Calu3 (cell line): Measurements from ENCODE around the gene CNGA1. TPM values are rescaled to one million over a fixed set of nuclear protein-coding genes. Genes with fewer than 3 reads are reported as not detected.

Source experiments
- BruUV-seq: library from RNA; stranded (reverse); fragments of 400-500 nt; replicated peaks from 2 replicates; lab custom pipeline; 2021; lab: Mats Ljungman, UMichigan
- CTCF ChIA-PET: fragments of 300-600 bp; sonication (Branson Sonifier 250); formaldehyde crosslinking; loops from one replicate; lab custom pipeline; 2022; ENCODE audit warnings: antibody characterized with exemption; lab: Charles Lee
- DNase-seq: peaks from one replicate; pipeline ENCODE4 v3.0.0; 2022
- H3K27ac Mint-ChIP-seq: one replicate; pipeline ENCODE4 v1.8.0; 2022; ENCODE audit warnings: mixed read lengths; ENCODE audit not compliant: unreplicated experiment
- H3K27me3 Mint-ChIP-seq: one replicate; pipeline ENCODE4 v1.8.0; 2022; ENCODE audit warnings: mixed read lengths; ENCODE audit not compliant: unreplicated experiment
- H3K36me3 Mint-ChIP-seq: one replicate; pipeline ENCODE4 v1.8.0; 2022; ENCODE audit warnings: mild to moderate bottlenecking, moderate library complexity, mixed read lengths; ENCODE audit not compliant: insufficient read depth, unreplicated experiment
- H3K4me1 Mint-ChIP-seq: one replicate; pipeline ENCODE4 v1.8.0; 2022; ENCODE audit warnings: mild to moderate bottlenecking, low read depth, mixed read lengths; ENCODE audit not compliant: unreplicated experiment
- H3K4me3 Mint-ChIP-seq: one replicate; pipeline ENCODE4 v1.8.0; 2022; ENCODE audit warnings: mild to moderate bottlenecking, low read depth, moderate library complexity, mixed read lengths; ENCODE audit not compliant: unreplicated experiment
- H3K9me3 Mint-ChIP-seq: one replicate; pipeline ENCODE4 v1.8.0; 2022; ENCODE audit warnings: low read depth, mixed read lengths; ENCODE audit not compliant: unreplicated experiment
- intact Hi-C: fragments of 100-400 bp; cut with micrococcal nuclease; formaldehyde crosslinking; loops from one replicate; pipeline ENCODE4 v1.10.0; 2022; ENCODE audit not compliant: unreplicated experiment
- total RNA-seq: library from RNA; stranded (reverse); gene quantifications from 2 replicates; pipeline ENCODE4 v1.2.3, GENCODE V29; 2022
- TF ChIP-seq, protein P1 (sequence below): fragments of 200-600 bp; IDR thresholded peaks from one replicate; pipeline ENCODE4 v1.8.0; 2022; ENCODE audit warnings: antibody characterized with exemption; ENCODE audit not compliant: unreplicated experiment

The CNGA1 gene
- total RNA-seq, 1 experiment from 2014 or later, result 2.4 TPM

DNA sequence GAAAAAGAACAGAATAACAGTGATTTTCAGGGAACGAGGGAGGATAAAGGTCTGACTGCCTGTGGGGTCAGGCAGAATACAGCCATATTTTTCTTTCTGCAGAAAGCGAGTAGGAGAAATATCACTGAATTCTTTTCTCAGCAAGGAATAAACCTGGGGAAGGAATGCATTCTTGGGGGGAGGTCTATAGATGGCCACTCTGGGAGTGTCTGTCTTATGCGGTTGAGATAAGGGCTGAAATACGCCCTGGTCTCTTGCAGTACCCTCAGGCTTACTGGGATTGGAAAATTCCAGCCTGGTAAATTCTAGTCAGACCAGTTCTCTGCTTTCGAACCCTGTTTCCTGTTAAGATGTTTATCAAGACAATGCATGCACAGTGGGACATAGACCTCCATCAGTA, 26.3 kb downstream of the CNGA1 start:
- no peak overlapping the region for H3K27ac Mint-ChIP-seq
- H3K4me3 Mint-ChIP-seq, result no peak overlapping the region
- TF ChIP-seq, protein P1, sequence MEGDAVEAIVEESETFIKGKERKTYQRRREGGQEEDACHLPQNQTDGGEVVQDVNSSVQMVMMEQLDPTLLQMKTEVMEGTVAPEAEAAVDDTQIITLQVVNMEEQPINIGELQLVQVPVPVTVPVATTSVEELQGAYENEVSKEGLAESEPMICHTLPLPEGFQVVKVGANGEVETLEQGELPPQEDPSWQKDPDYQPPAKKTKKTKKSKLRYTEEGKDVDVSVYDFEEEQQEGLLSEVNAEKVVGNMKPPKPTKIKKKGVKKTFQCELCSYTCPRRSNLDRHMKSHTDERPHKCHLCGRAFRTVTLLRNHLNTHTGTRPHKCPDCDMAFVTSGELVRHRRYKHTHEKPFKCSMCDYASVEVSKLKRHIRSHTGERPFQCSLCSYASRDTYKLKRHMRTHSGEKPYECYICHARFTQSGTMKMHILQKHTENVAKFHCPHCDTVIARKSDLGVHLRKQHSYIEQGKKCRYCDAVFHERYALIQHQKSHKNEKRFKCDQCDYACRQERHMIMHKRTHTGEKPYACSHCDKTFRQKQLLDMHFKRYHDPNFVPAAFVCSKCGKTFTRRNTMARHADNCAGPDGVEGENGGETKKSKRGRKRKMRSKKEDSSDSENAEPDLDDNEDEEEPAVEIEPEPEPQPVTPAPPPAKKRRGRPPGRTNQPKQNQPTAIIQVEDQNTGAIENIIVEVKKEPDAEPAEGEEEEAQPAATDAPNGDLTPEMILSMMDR, result no peak
- DNase-seq, result no peak
- no peaks in the 10 kb centered on the region for H3K27me3 Mint-ChIP-seq
- BruUV-seq, result no TSS peak
- peaks cover 11% of the 10 kb centered on the region for H3K9me3 Mint-ChIP-seq
- H3K36me3 Mint-ChIP-seq, result no peaks in the 10 kb centered on the region
- intact Hi-C loops, result no loop called here
- CTCF ChIA-PET, result no interaction called here
- H3K4me1 Mint-ChIP-seq, result no peaks in the 10 kb centered on the region

DNA sequence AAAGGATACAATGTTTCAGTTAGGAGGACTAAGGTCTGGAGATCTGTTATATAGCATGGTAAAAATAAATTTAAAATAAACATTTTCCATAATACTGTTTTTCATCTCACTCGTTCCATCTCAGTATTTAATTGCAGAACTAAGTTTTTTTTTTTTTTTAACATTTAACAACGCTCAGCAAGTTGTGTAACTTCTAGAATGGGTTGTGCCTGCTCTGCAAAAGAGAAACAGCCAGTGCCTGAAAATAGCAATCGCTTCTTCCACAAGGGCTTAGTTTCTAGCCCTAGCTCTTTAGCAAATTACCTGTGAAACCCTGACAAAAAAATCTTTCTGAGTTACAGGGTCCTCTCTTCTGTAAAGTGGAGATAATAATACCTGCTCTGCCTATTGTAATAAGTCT, 41.9 kb downstream of the CNGA1 start:
- H3K27ac Mint-ChIP-seq, result no peak overlapping the region
- H3K27me3 Mint-ChIP-seq, result no peaks in the 10 kb centered on the region
- TF ChIP-seq, protein P1, result no peak
- BruUV-seq, result no TSS peak
- intact Hi-C loops, result no loop called here
- no peak for DNase-seq
- CTCF ChIA-PET, result no interaction called here
- H3K36me3 Mint-ChIP-seq, result no peaks in the 10 kb centered on the region
- no peak overlapping the region for H3K4me3 Mint-ChIP-seq
- no peaks in the 10 kb centered on the region for H3K4me1 Mint-ChIP-seq
- H3K9me3 Mint-ChIP-seq, result no peaks in the 10 kb centered on the region

DNA sequence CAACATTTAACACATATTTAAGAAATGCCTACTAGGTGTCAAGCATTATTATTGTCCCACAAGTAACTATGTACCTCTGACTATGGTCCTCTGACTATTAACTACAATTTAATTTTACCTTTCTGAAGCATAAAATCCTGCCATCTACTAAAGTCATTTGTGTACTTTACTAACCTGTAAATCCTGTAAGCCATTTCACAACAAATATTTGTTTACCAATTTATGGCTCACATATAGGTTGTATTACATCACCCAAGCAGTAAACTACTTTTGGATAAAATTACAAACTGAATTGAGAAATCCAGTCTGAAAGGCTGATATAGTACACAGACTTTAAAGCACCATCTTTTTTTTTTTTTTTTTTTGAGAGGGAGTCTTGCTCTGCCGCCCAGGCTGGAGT, 43.8 kb downstream of the CNGA1 start:
- Mint-ChIP-seq H3K27me3 (no peaks in the 10 kb centered on the region), H3K9me3 (no peaks in the 10 kb centered on the region), H3K4me3 (no peak overlapping the region), H3K4me1 (no peaks in the 10 kb centered on the region), H3K27ac (no peak overlapping the region), H3K36me3 (no peaks in the 10 kb centered on the region)
- intact Hi-C loops, result no loop called here
- TF ChIP-seq, protein P1, result no peak
- no peak for DNase-seq
- no TSS peak for BruUV-seq
- CTCF ChIA-PET, result no interaction called here

DNA sequence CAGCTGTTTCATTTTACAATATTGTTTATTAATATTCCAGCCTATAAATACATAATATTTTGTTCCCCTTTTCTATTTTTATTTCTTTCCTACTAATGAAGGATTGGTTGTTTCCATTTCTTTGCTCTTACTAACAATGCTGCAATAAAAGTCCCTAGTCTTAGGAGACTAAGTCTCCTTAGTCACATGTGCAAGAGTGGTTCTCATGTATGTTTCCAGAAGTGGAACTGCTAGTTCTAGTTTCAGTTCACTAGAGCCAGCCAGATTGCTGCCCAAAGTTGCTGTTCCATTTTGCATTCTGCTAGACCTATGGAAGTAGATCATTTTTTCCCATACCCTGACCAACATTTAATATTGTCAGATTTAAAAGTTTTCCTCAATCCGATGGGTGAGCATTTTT, 44.3 kb downstream of the CNGA1 start:
- CTCF ChIA-PET, result no interaction called here
- TF ChIP-seq, protein P1, result no peak
- DNase-seq, result no peak
- no TSS peak for BruUV-seq
- intact Hi-C loops, result no loop called here
- no peak overlapping the region for H3K4me3 Mint-ChIP-seq
- H3K4me1 Mint-ChIP-seq, result no peaks in the 10 kb centered on the region
- H3K27ac Mint-ChIP-seq, result no peak overlapping the region
- H3K36me3 Mint-ChIP-seq, result no peaks in the 10 kb centered on the region
- no peaks in the 10 kb centered on the region for H3K27me3 Mint-ChIP-seq
- H3K9me3 Mint-ChIP-seq, result no peaks in the 10 kb centered on the region
